HL-60 (cell line): ENCODE measurements around the gene ATP11A.

Source experiments
- DNase-seq, 2 experiments: peaks; one replicate each; pipeline ENCODE4 v3.0.0-alpha.2; 2010 to 2020; ENCODE audit warnings: low read depth in 1 of 2, low spot score in 1 of 2
- H3K27ac ChIP-seq: fragments of 250-450 bp; sonication (Bioruptor Pico); replicated peaks from 2 replicates; pipeline ENCODE4 v1.5.1; 2020; ENCODE audit warnings: mild to moderate bottlenecking, moderate library complexity
- H3K27me3 ChIP-seq: fragments of 250-450 bp; sonication (Bioruptor Pico); 2 replicates; pipeline ENCODE4 v1.5.1; 2021; ENCODE audit warnings: mild to moderate bottlenecking, moderate library complexity; ENCODE audit not compliant: insufficient read depth, poor library complexity, severe bottlenecking
- H3K4me3 ChIP-seq: replicated peaks from 2 replicates; pipeline ENCODE4 v1.5.1; 2011; ENCODE audit warnings: mild to moderate bottlenecking, control low read depth, low read length; ENCODE audit not compliant: insufficient read depth
- GABPA ChIP-seq: IDR thresholded peaks from 2 replicates; pipeline ENCODE4 v1.6.1; 2012; ENCODE audit warnings: low read depth
- POLR2AphosphoS5 ChIP-seq: IDR thresholded peaks from 2 replicates; pipeline ENCODE4 v1.6.1; 2012; ENCODE audit warnings: low read depth
- SPI1 ChIP-seq: IDR thresholded peaks from 2 replicates; pipeline ENCODE4 v1.6.1; 2012; ENCODE audit warnings: low read depth, mild to moderate bottlenecking, borderline replicate concordance
- TF ChIP-seq, protein P1 (sequence below): IDR thresholded peaks from one replicate; pipeline ENCODE4 v1.5.1; 2011; ENCODE audit warnings: low read length, control low read depth, inconsistent platforms; ENCODE audit not compliant: insufficient read depth
- TF ChIP-seq, protein P2 (sequence below): IDR thresholded peaks from 2 replicates; pipeline ENCODE4 v1.6.1; 2012; ENCODE audit warnings: low read depth; ENCODE audit not compliant: insufficient replicate concordance

The ATP11A gene

DNA sequence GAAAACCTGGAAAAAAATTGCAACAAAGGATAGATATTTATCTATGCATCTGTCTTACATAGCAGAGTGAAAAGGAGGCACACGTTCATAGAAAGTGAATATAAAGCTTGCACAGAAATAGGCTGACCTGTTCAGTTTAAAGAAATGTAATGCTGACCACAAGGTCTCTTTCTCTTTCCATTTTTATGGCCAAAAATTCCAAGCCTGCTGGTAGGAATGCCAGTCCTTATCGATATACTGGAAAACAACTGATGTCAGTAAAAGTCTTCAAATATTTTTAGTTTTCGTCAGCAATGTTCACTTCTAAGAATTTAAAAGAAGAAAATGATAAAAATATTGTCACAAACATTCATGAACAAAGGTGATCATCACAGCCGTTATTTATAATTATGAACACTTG is 220.2 kb downstream of the ATP11A start:
- peaks cover 28% of the 10 kb centered on the region for H3K27me3 ChIP-seq
- no peak overlapping the region for H3K4me3 ChIP-seq
- no peak for TF ChIP-seq SPI1
- TF ChIP-seq, protein P1, sequence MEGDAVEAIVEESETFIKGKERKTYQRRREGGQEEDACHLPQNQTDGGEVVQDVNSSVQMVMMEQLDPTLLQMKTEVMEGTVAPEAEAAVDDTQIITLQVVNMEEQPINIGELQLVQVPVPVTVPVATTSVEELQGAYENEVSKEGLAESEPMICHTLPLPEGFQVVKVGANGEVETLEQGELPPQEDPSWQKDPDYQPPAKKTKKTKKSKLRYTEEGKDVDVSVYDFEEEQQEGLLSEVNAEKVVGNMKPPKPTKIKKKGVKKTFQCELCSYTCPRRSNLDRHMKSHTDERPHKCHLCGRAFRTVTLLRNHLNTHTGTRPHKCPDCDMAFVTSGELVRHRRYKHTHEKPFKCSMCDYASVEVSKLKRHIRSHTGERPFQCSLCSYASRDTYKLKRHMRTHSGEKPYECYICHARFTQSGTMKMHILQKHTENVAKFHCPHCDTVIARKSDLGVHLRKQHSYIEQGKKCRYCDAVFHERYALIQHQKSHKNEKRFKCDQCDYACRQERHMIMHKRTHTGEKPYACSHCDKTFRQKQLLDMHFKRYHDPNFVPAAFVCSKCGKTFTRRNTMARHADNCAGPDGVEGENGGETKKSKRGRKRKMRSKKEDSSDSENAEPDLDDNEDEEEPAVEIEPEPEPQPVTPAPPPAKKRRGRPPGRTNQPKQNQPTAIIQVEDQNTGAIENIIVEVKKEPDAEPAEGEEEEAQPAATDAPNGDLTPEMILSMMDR = no peak
- TF ChIP-seq GABPA = no peak
- TF ChIP-seq, protein P2, sequence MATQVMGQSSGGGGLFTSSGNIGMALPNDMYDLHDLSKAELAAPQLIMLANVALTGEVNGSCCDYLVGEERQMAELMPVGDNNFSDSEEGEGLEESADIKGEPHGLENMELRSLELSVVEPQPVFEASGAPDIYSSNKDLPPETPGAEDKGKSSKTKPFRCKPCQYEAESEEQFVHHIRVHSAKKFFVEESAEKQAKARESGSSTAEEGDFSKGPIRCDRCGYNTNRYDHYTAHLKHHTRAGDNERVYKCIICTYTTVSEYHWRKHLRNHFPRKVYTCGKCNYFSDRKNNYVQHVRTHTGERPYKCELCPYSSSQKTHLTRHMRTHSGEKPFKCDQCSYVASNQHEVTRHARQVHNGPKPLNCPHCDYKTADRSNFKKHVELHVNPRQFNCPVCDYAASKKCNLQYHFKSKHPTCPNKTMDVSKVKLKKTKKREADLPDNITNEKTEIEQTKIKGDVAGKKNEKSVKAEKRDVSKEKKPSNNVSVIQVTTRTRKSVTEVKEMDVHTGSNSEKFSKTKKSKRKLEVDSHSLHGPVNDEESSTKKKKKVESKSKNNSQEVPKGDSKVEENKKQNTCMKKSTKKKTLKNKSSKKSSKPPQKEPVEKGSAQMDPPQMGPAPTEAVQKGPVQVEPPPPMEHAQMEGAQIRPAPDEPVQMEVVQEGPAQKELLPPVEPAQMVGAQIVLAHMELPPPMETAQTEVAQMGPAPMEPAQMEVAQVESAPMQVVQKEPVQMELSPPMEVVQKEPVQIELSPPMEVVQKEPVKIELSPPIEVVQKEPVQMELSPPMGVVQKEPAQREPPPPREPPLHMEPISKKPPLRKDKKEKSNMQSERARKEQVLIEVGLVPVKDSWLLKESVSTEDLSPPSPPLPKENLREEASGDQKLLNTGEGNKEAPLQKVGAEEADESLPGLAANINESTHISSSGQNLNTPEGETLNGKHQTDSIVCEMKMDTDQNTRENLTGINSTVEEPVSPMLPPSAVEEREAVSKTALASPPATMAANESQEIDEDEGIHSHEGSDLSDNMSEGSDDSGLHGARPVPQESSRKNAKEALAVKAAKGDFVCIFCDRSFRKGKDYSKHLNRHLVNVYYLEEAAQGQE = no peak
- no peak for TF ChIP-seq POLR2AphosphoS5
- H3K27ac ChIP-seq = no peak overlapping the region
- DNase-seq = no peak

DNA sequence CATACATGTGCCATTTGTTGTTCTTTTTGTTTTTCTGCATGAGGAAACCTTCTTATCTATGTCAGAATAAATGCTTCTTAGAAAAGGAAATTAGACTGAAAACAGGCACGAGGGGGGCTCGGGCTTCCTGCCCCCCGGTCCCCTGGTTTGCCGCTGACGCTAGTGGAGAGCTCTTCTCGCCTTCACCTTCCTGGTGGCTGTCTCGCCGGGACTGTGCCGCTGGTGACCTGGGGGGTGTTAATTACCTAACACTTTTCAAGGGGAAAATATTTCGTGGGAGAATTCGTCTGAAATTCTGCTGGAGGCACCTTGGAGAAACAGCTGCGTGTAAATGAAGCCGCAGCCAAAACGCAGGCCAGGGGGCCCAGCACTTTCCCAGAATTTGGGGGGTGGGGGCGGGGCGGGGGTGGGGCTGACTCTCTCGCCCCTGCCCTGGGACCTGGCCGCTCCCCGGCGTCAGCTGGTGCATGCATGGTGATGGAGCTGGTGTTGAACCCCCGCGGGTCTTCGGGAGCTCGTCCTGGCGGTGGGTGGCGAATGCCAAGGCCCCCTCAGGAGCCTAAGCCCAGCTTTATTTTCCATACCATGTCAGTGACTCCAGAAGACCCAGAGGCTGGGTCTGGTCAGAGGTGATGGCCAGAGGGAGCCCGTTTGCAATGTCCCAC is 220.9 kb downstream of the ATP11A start:
- Histone ChIP-seq H3K4me3 (no peak overlapping the region), H3K27me3 (peaks cover 28% of the 10 kb centered on the region), H3K27ac (no peak overlapping the region)
- DNase-seq = no peak
- no peak for TF ChIP-seq GABPA
- TF ChIP-seq POLR2AphosphoS5 = no peak
- no peak for TF ChIP-seq SPI1
- TF ChIP-seq, protein P2 = no peak
- TF ChIP-seq, protein P1 = no peak

DNA sequence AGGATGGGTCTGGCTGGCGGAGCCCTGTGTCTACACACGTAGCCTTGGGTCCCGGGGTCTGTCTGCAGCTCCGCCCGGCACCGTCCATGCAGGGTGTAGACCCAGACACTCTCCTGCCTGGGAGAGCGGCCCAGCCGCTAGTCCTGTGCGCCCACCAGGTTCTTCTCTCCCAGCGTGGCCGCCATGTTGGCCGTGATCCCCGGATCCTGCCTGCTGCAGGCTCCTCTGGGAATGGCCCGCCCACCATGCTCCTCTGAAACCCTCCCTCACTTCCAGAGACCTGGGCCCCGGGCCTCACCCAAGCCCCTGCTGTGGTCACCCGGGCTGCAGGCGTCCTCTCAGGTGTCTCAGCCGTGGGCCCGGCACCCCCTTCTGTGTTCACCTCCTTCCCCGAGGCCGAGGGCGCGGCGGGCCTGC is 221.5 kb downstream of the ATP11A start:
- no peak overlapping the region for H3K4me3 ChIP-seq
- H3K27me3 ChIP-seq = peaks cover 28% of the 10 kb centered on the region
- no peak for DNase-seq
- H3K27ac ChIP-seq = no peak overlapping the region
- TF ChIP-seq, protein P1 = no peak
- TF ChIP-seq GABPA (no peak), SPI1 (no peak), POLR2AphosphoS5 (no peak)
- TF ChIP-seq, protein P2 = no peak
